CD4-positive, alpha-beta T cell (primary cell): ENCODE data around the gene PSTK. TPM values are rescaled to one million over a fixed set of nuclear protein-coding genes. Genes with fewer than 3 reads are reported as not detected.

Experiments
- ATAC-seq: fragments of 200-7000 bp; cut with Tn5 transposase; one replicate; pipeline ENCODE4 v1.10.0; 2022; ENCODE audit warnings: mild to moderate bottlenecking; ENCODE audit not compliant: poor library complexity
- CTCF ChIA-PET: fragments of 350-600 bp; sonication (Branson Sonifier 250); formaldehyde crosslinking; loops from one replicate; lab custom pipeline; 2021; ENCODE audit warnings: antibody characterized with exemption, inconsistent platforms; lab: Charles Lee
- POLR2A ChIA-PET: fragments of 350-600 bp; sonication (Branson Sonifier 250); formaldehyde crosslinking; loops from one replicate; lab custom pipeline; 2021; ENCODE audit warnings: antibody characterized with exemption, inconsistent platforms; lab: Charles Lee
- DNase-seq, 14 experiments: peaks; one replicate each; pipeline ENCODE4 v3.0.0-alpha.2; 2013 to 2020; ENCODE audit warnings: mixed read lengths in 2 of 14
- H3K27ac ChIP-seq, 2 donors: one replicate each; pipeline versions ENCODE4 v1.5.1 to v1.7.0; 2013; ENCODE audit warnings: low read length in 2 of 2, low read depth in 1 of 2, mild to moderate bottlenecking in 1 of 2
- H3K27me3 ChIP-seq, 2 experiments: 1 replicate in 1 of 2; 2 replicates in 1 of 2; pipeline versions ENCODE4 v1.6.1 to v1.7.0; 2013; ENCODE audit warnings: low read length in 2 of 2, control low read depth in 1 of 2, mild to moderate bottlenecking in 1 of 2, moderate library complexity in 1 of 2; ENCODE audit not compliant: insufficient read depth in 2 of 2, control insufficient read depth in 1 of 2
- H3K36me3 ChIP-seq: one replicate; pipeline ENCODE4 v1.6.1; 2013; ENCODE audit warnings: low read length, control low read depth; ENCODE audit not compliant: insufficient read depth
- H3K4me1 ChIP-seq: one replicate; pipeline ENCODE4 v1.6.1; 2013; ENCODE audit warnings: low read length, control low read depth; ENCODE audit not compliant: insufficient read depth
- H3K4me3 ChIP-seq: one replicate; pipeline ENCODE4 v1.5.1; 2013; ENCODE audit warnings: mild to moderate bottlenecking, low read length, moderate library complexity
- H3K9me3 ChIP-seq, 2 experiments: 1 replicate in 1 of 2; 2 replicates in 1 of 2; pipeline versions ENCODE4 v1.6.1 to v1.7.0; 2013; ENCODE audit warnings: low read length in 2 of 2, mild to moderate bottlenecking in 2 of 2, control low read depth in 1 of 2, moderate library complexity in 1 of 2; ENCODE audit not compliant: control insufficient read depth in 1 of 2, insufficient read depth in 1 of 2
- H3K27ac Mint-ChIP-seq: one replicate; pipeline ENCODE4 v1.8.0; 2020; ENCODE audit warnings: mixed read lengths
- H3K27me3 Mint-ChIP-seq: one replicate; pipeline ENCODE4 v1.8.0; 2021; ENCODE audit warnings: mixed read lengths
- H3K36me3 Mint-ChIP-seq: one replicate; pipeline ENCODE4 v1.8.0; 2021; ENCODE audit warnings: low read depth, mixed read lengths
- H3K4me1 Mint-ChIP-seq: one replicate; pipeline ENCODE4 v1.8.0; 2021; ENCODE audit warnings: low read depth, mixed read lengths
- H3K4me3 Mint-ChIP-seq: one replicate; pipeline ENCODE4 v1.8.0; 2020; ENCODE audit warnings: mild to moderate bottlenecking, mixed read lengths
- H3K9me3 Mint-ChIP-seq: one replicate; pipeline ENCODE4 v1.8.0; 2020; ENCODE audit warnings: mixed read lengths
- intact Hi-C, 2 experiments: fragments of 100-400 bp; cut with DNase I in 1 of 2; cut with micrococcal nuclease in 1 of 2; formaldehyde crosslinking; loops; one replicate each; pipeline versions ENCODE4 v1.15.1 to v1.9.0; 2023 to 2025; cut with DNase I, micrococcal nuclease
- polyA plus RNA-seq, 2 donors: library from polyadenylated mRNA; unstranded; fragments of 120-200 nt; gene quantifications; one replicate each; pipeline ENCODE4 v1.2.1, GENCODE V29; 2013
- total RNA-seq, 174 experiments: library from RNA in 2 of 174; stranded (reverse) in 2 of 174; gene quantifications; one replicate each; pipeline ENCODE4 v1.2.3 and lab custom pipeline; 2021 to 2026
- TF ChIP-seq, protein P1 (sequence below): fragments of 200-600 bp; IDR thresholded peaks from one replicate; pipeline ENCODE4 v1.8.0; 2022; ENCODE audit warnings: antibody characterized with exemption, mild to moderate bottlenecking

PSTK gene
- total RNA-seq (10 to 100 TPM; 16.1 to 18.6 TPM), total RNA-seq (lab: John Stamatoyannopoulos, UW) (1.0 to 19.0 (median 5.1) reads per million in 172 experiments)
- 5.8 TPM for polyA plus RNA-seq (2013, experiment 1 of 2)
- polyA plus RNA-seq (2013, experiment 2 of 2): 8.5 TPM

- CTCF ChIA-PET: interaction anchor here (0.6 to 2.5 kb wide), 13 partner anchors 14 to 1935 kb away, joined by 3 to 27 read pairs (median 4); partner anchors contain the start of genes ACADSB, C10orf88, IKZF5 and PLEKHA1
- ATAC-seq: peak; percentile 97
- no peaks in the 10 kb centered on the region for H3K27me3 Mint-ChIP-seq
Measured at GRCh38 chr10:122980209-122981065, at the start of gene PSTK. Gene PSTK (plus strand): TSS chr10:122980401. CDS start chr10:122980480, 79 bp downstream.

GRCh38 chr10:122931088-122931906 is 48.9 kb upstream of the PSTK start:
- POLR2A ChIA-PET: no interaction called here
- Histone ChIP-seq H3K27ac (no peak overlapping the region), H3K9me3 (no peaks in the 10 kb centered on the region), H3K4me3 (no peak overlapping the region), H3K27me3 (no peaks in the 10 kb centered on the region), H3K36me3 (no peaks in the 10 kb centered on the region), H3K4me1 (no peaks in the 10 kb centered on the region)
- no peak for DNase-seq
- Mint-ChIP-seq H3K27me3 (no peaks in the 10 kb centered on the region), H3K27ac (no peak overlapping the region), H3K9me3 (no peaks in the 10 kb centered on the region), H3K4me1 (no peaks in the 10 kb centered on the region), H3K4me3 (no peak overlapping the region), H3K36me3 (peaks cover 31% of the 10 kb centered on the region)
- intact Hi-C loops: no loop called here
- CTCF ChIA-PET: no interaction called here
- TF ChIP-seq, protein P1, sequence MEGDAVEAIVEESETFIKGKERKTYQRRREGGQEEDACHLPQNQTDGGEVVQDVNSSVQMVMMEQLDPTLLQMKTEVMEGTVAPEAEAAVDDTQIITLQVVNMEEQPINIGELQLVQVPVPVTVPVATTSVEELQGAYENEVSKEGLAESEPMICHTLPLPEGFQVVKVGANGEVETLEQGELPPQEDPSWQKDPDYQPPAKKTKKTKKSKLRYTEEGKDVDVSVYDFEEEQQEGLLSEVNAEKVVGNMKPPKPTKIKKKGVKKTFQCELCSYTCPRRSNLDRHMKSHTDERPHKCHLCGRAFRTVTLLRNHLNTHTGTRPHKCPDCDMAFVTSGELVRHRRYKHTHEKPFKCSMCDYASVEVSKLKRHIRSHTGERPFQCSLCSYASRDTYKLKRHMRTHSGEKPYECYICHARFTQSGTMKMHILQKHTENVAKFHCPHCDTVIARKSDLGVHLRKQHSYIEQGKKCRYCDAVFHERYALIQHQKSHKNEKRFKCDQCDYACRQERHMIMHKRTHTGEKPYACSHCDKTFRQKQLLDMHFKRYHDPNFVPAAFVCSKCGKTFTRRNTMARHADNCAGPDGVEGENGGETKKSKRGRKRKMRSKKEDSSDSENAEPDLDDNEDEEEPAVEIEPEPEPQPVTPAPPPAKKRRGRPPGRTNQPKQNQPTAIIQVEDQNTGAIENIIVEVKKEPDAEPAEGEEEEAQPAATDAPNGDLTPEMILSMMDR: no peak
- no peak for ATAC-seq

More at GRCh38 chr10:122980209-122981065, at the start of gene PSTK:
- H3K36me3 ChIP-seq: peaks cover 5% of the 10 kb centered on the region
- H3K4me1 Mint-ChIP-seq: peaks cover 18% of the 10 kb centered on the region
- H3K27ac ChIP-seq: peak within 1 kb of the TSS; percentile 81 to 96
- intact Hi-C loops: loop anchor here (1.0 to 2.0 kb wide), 2 partner anchors 26 to 28 kb away; partner anchors contain the start of genes IKZF5 (in 2 of the 2) and C10orf88 (in 1 of the 2)
- peaks cover 25% of the 10 kb centered on the region for H3K36me3 Mint-ChIP-seq
- POLR2A ChIA-PET: interaction anchor here (1.0 to 3.4 kb wide), 10 partner anchors 15 to 262 kb away, joined by 3 to 74 read pairs (median 5); partner anchors contain the start of genes ACADSB, BUB3, C10orf88 and FAM24B
- TF ChIP-seq, protein P1: peak; percentile 97
- H3K9me3 ChIP-seq: no peaks in the 10 kb centered on the region
- H3K4me1 ChIP-seq: peaks cover 16% of the 10 kb centered on the region
- peak within 1 kb of the TSS; percentile 94 for H3K4me3 Mint-ChIP-seq
- no peaks in the 10 kb centered on the region for H3K27me3 ChIP-seq
- peak within 1 kb of the TSS; percentile 96 for H3K27ac Mint-ChIP-seq
- DNase-seq: peak; percentile 70 to 96 (median 82)
- H3K4me3 ChIP-seq: peak within 1 kb of the TSS; percentile 85
- no peaks in the 10 kb centered on the region for H3K9me3 Mint-ChIP-seq

- no peak overlapping the region for H3K27ac ChIP-seq
- Mint-ChIP-seq H3K27me3 (no peaks in the 10 kb centered on the region), H3K27ac (no peak overlapping the region), H3K4me1 (no peaks in the 10 kb centered on the region), H3K36me3 (peaks cover 58% of the 10 kb centered on the region), H3K4me3 (no peak overlapping the region), H3K9me3 (no peaks in the 10 kb centered on the region)
- H3K36me3 ChIP-seq: peaks cover 33% of the 10 kb centered on the region
- intact Hi-C loops: no loop called here
- no peak for ATAC-seq
- no peaks in the 10 kb centered on the region for H3K4me1 ChIP-seq
- H3K4me3 ChIP-seq: no peak overlapping the region
- POLR2A ChIA-PET: no interaction called here
- CTCF ChIA-PET: no interaction called here
- no peak for DNase-seq
- no peaks in the 10 kb centered on the region for H3K27me3 ChIP-seq
- TF ChIP-seq, protein P1: no peak
- no peaks in the 10 kb centered on the region for H3K9me3 ChIP-seq
Measured at GRCh38 chr10:122939133-122939855, 40.9 kb upstream of the PSTK start.
